CD14-positive monocyte (primary cell): ENCODE results near the gene RECQL5. TPM values are rescaled to one million over a fixed set of nuclear protein-coding genes. Genes with fewer than 3 reads are reported as not detected.

Experiments used
- DNase-seq, 3 donors: peaks; one replicate each; pipeline ENCODE4 v3.0.0-alpha.2; 2011 to 2022
- H2AFZ ChIP-seq: 2 replicates; pipeline ENCODE4 v1.6.0; 2012; ENCODE audit warnings: mild to moderate bottlenecking, low read depth, low read length, inconsistent platforms; ENCODE audit not compliant: insufficient read depth, poor library complexity, severe bottlenecking
- H3K27ac ChIP-seq, 2 donors: 1 replicate in 1 of 2; 2 replicates in 1 of 2; pipeline ENCODE4 v1.5.1; 2012 to 2013; ENCODE audit warnings: low read length in 2 of 2, control low read depth in 1 of 2, inconsistent platforms in 1 of 2, low read depth in 1 of 2, mild to moderate bottlenecking in 1 of 2
- H3K27me3 ChIP-seq, 2 donors: one replicate each; pipeline versions ENCODE4 v1.6.0 to v1.6.1; 2011 to 2013; ENCODE audit warnings: low read length in 2 of 2; ENCODE audit not compliant: control insufficient read depth in 2 of 2, insufficient read depth in 2 of 2
- H3K36me3 ChIP-seq, 2 donors: replicated peaks in 1 of 2; 1 replicate in 1 of 2; 2 replicates in 1 of 2; pipeline versions ENCODE4 v1.5.1 to v1.6.1; 2012 to 2013; ENCODE audit warnings: low read length in 2 of 2, control low read depth in 1 of 2, inconsistent platforms in 1 of 2, mild to moderate bottlenecking in 1 of 2; ENCODE audit not compliant: insufficient read depth in 2 of 2, control insufficient read depth in 1 of 2
- H3K4me1 ChIP-seq, 2 donors: 1 replicate in 1 of 2; 2 replicates in 1 of 2; pipeline versions ENCODE4 v1.5.1 to v1.6.1; 2012 to 2013; ENCODE audit warnings: low read length in 2 of 2, control low read depth in 1 of 2, inconsistent platforms in 1 of 2, mild to moderate bottlenecking in 1 of 2, moderate library complexity in 1 of 2; ENCODE audit not compliant: insufficient read depth in 2 of 2, control insufficient read depth in 1 of 2
- H3K4me2 ChIP-seq: replicated peaks from 2 replicates; pipeline ENCODE3; 2012; ENCODE audit warnings: low read length, moderate library complexity, mild to moderate bottlenecking; ENCODE audit not compliant: poor library complexity, severe bottlenecking; ENCODE audit errors: extremely low read depth
- H3K4me3 ChIP-seq, 3 experiments: fragments of 200-600 bp in 1 of 3; sonication (generic) in 1 of 3; replicated peaks in 1 of 3; 1 replicate in 2 of 3; 2 replicates in 1 of 3; pipeline ENCODE4 v1.5.1; 2011 to 2013; ENCODE audit warnings: low read length in 3 of 3, mild to moderate bottlenecking in 3 of 3, control low read depth in 2 of 3, low read depth in 2 of 3, inconsistent platforms in 1 of 3, moderate library complexity in 1 of 3
- H3K79me2 ChIP-seq: 2 replicates; pipeline ENCODE4 v1.6.0; 2012; ENCODE audit warnings: mild to moderate bottlenecking, control low read depth, inconsistent platforms, low read length, moderate library complexity; ENCODE audit not compliant: insufficient read depth
- H3K9ac ChIP-seq: 2 replicates; pipeline ENCODE4 v1.6.0; 2017; ENCODE audit warnings: low read length, mild to moderate bottlenecking; ENCODE audit not compliant: insufficient read depth, poor library complexity, severe bottlenecking
- H3K9me3 ChIP-seq, 2 donors: replicated peaks in 1 of 2; 1 replicate in 1 of 2; 2 replicates in 1 of 2; pipeline versions ENCODE4 v1.5.1 to v1.6.1; 2012 to 2013; ENCODE audit warnings: low read length in 2 of 2, control low read depth in 1 of 2; ENCODE audit not compliant: control insufficient read depth in 1 of 2, insufficient read depth in 1 of 2
- H4K20me1 ChIP-seq: 2 replicates; pipeline ENCODE4 v1.6.0; 2012; ENCODE audit warnings: mild to moderate bottlenecking, low read length, control low read depth, moderate library complexity; ENCODE audit not compliant: insufficient read depth
- H3K27ac Mint-ChIP-seq, 7 donors: one replicate each; pipeline ENCODE4 v1.8.0; 2020; ENCODE audit warnings: mild to moderate bottlenecking in 7 of 7, mixed read lengths in 7 of 7, moderate library complexity in 6 of 7, inconsistent platforms in 2 of 7
- H3K27me3 Mint-ChIP-seq, 3 donors: one replicate each; pipeline ENCODE4 v1.8.0; 2021 to 2022; ENCODE audit warnings: low read depth in 3 of 3, mild to moderate bottlenecking in 3 of 3, mixed read lengths in 3 of 3, moderate library complexity in 3 of 3, inconsistent platforms in 1 of 3
- H3K36me3 Mint-ChIP-seq, 2 donors: one replicate each; pipeline ENCODE4 v1.8.0; 2020; ENCODE audit warnings: mixed read lengths in 2 of 2, inconsistent platforms in 1 of 2, mild to moderate bottlenecking in 1 of 2
- H3K4me1 Mint-ChIP-seq: one replicate; pipeline ENCODE4 v1.8.0; 2020; ENCODE audit warnings: mild to moderate bottlenecking, mixed read lengths
- H3K4me3 Mint-ChIP-seq, 2 donors: one replicate each; pipeline ENCODE4 v1.8.0; 2020; ENCODE audit warnings: mild to moderate bottlenecking in 2 of 2, mixed read lengths in 2 of 2, moderate library complexity in 1 of 2
- H3K9me3 Mint-ChIP-seq, 7 donors: one replicate each; pipeline ENCODE4 v1.8.0; 2020 to 2022; ENCODE audit warnings: mixed read lengths in 7 of 7, mild to moderate bottlenecking in 6 of 7, moderate library complexity in 6 of 7, inconsistent platforms in 2 of 7
- WGBS: methylation state at CpG from one replicate; pipeline ENCODE4 v1.1.5; 2013; ENCODE audit warnings: missing lambda C conversion rate; ENCODE audit not compliant: insufficient coverage; 5-methylcytosine and 5-hydroxymethylcytosine counted together
- intact Hi-C, 2 donors: fragments of 100-400 bp; cut with micrococcal nuclease; formaldehyde crosslinking; loops; one replicate each; pipeline versions ENCODE4 v1.15.0 to v1.15.1; 2023
- polyA plus RNA-seq, 3 donors: library from polyadenylated mRNA; depleted of rRNA in 1 of 3; unstranded in 2 of 3; stranded (reverse) in 1 of 3; fragments of 300-500 nt in 2 of 3; fragments of >200 nt in 1 of 3; fragmentation: Illumina TruSeq in 2 of 3; gene quantifications; 1 replicate in 2 of 3; 2 replicates in 1 of 3; pipeline ENCODE4 v1.2.3, GENCODE V29; 2012 to 2021
- TF ChIP-seq, protein P1 (sequence below): fragments of 200-600 bp; IDR thresholded peaks from one replicate; pipeline ENCODE4 v1.8.0; 2022; ENCODE audit warnings: antibody characterized with exemption, mild to moderate bottlenecking

Gene RECQL5
- polyA plus RNA-seq, 3 donors, result 3.1 to 27.7 (median 4.4) TPM

DNA sequence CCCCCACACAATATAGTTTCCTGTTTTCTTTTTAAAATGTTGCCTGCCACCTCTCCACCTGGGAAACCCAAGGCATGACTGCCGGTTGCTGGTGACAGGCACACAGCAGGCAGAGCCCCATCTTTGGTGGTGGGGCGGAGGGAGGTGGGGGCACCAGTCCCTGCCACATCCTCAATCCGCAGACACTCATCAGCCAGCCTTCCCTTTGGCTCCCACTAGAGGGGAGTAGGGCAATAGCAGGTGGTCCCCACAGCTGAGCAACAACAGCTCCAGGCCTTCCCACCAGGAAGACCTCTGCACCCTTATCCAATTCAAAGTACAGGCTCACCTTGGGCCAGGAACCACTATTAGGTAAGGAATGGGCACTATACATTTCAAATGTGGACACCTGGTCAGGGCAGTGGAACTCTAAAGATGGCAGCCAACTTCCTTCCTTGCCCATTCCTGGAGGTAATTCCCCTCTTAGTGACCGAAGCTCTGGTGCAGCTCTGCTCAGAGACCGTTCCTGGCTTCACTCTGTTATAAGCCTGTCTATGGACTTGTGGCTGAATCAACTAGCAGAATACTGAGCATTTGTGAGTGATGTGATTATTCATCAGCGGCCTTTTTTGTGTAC, 13.9 kb downstream of the RECQL5 start:
- Histone ChIP-seq H3K9me3 (no peaks in the 10 kb centered on the region), H3K4me2 (no peak overlapping the region), H2AFZ (no peak overlapping the region), H4K20me1 (no peaks in the 10 kb centered on the region), H3K9ac (no peak overlapping the region), H3K4me1 (peaks cover 22 to 25% of the 10 kb centered on the region in 2 donors), H3K79me2 (no peaks in the 10 kb centered on the region), H3K4me3 (no peak overlapping the region), H3K27ac (peak overlapping the region in 1 of 2 donors; percentile 47), H3K27me3 (no peaks in the 10 kb centered on the region), H3K36me3 (peaks cover 42 to 46% of the 10 kb centered on the region in 2 donors)
- Mint-ChIP-seq H3K27me3 (peaks cover 0 to 3% (median 0%) of the 10 kb centered on the region in 3 donors), H3K36me3 (peaks cover 44 to 84% of the 10 kb centered on the region in 2 donors), H3K4me1 (peaks cover 27% of the 10 kb centered on the region), H3K9me3 (peaks cover 0 to 2% (median 0%) of the 10 kb centered on the region in 7 donors), H3K27ac (peak overlapping the region in 5 of 7 donors; percentile 69 to 86 (median 79)), H3K4me3 (no peak overlapping the region)
- no CpG with 5 or more reads among the region's 6 CpGs for WGBS
- TF ChIP-seq, protein P1, sequence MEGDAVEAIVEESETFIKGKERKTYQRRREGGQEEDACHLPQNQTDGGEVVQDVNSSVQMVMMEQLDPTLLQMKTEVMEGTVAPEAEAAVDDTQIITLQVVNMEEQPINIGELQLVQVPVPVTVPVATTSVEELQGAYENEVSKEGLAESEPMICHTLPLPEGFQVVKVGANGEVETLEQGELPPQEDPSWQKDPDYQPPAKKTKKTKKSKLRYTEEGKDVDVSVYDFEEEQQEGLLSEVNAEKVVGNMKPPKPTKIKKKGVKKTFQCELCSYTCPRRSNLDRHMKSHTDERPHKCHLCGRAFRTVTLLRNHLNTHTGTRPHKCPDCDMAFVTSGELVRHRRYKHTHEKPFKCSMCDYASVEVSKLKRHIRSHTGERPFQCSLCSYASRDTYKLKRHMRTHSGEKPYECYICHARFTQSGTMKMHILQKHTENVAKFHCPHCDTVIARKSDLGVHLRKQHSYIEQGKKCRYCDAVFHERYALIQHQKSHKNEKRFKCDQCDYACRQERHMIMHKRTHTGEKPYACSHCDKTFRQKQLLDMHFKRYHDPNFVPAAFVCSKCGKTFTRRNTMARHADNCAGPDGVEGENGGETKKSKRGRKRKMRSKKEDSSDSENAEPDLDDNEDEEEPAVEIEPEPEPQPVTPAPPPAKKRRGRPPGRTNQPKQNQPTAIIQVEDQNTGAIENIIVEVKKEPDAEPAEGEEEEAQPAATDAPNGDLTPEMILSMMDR, result peak; percentile 59
- intact Hi-C loops, result no loop called here
- peak in 2 of 3 donors; percentile 20 to 39 for DNase-seq

DNA sequence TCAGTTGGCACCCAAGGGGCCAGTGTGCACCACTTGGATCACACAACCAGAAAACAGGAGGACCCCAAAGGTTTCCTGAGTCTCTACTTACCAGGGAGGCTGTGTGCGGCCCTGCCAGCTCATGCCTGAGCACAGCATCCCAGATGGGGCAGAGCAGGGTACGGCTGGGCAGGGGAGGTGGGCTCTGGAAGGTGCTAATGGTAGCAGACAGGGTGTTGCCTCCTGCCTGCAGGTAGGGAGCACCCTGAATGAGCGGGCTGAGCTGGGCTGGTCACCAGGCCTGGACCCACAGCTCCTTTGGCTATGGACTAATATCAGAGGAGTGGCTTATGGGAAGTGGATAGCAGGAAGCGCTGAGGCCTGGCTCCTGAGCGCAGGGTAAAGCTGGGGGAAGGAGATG, 14.6 kb downstream of the RECQL5 start:
- peaks cover 0 to 3% (median 0%) of the 10 kb centered on the region in 3 donors for H3K27me3 Mint-ChIP-seq
- peaks cover 27% of the 10 kb centered on the region for H3K4me1 Mint-ChIP-seq
- Histone ChIP-seq H3K79me2 (no peaks in the 10 kb centered on the region), H4K20me1 (no peaks in the 10 kb centered on the region), H3K9me3 (no peaks in the 10 kb centered on the region), H2AFZ (no peak overlapping the region), H3K4me1 (peaks cover 22 to 25% of the 10 kb centered on the region in 2 donors), H3K27ac (peak overlapping the region in 1 of 2 donors; percentile 45), H3K36me3 (peaks cover 40 to 45% of the 10 kb centered on the region in 2 donors), H3K27me3 (no peaks in the 10 kb centered on the region), H3K4me2 (no peak overlapping the region), H3K9ac (no peak overlapping the region), H3K4me3 (no peak overlapping the region)
- DNase-seq, result no peak
- H3K27ac Mint-ChIP-seq, result no peak overlapping the region
- H3K4me3 Mint-ChIP-seq, result no peak overlapping the region
- H3K36me3 Mint-ChIP-seq, result peaks cover 44 to 86% of the 10 kb centered on the region in 2 donors
- TF ChIP-seq, protein P1, result no peak
- 100% methylated on average over 1 of the region's 5 CpGs for whole genome bisulfite sequencing
- intact Hi-C loops, result no loop called here
- peaks cover 0 to 2% (median 0%) of the 10 kb centered on the region in 7 donors for H3K9me3 Mint-ChIP-seq
